Uterus (tissue), 2 donors: ENCODE data around the gene GLS.

Experiments used
- CTCF ChIP-seq, 4 experiments: fragments of 200-600 bp in 2 of 4; fragments of 450-650 bp in 2 of 4; sonication (generic) in 2 of 4; IDR thresholded peaks; one replicate each; pipeline ENCODE4 v1.5.1; 2016 to 2019; ENCODE audit warnings: antibody characterized with exemption in 4 of 4, mild to moderate bottlenecking in 2 of 4, moderate library complexity in 1 of 4
- POLR2A ChIP-seq, 2 donors: fragments of 450-650 bp; IDR thresholded peaks; one replicate each; pipeline ENCODE4 v1.6.1; 2016; ENCODE audit warnings: antibody characterized with exemption in 2 of 2, mild to moderate bottlenecking in 1 of 2, moderate library complexity in 1 of 2

GRCh38 chr2:190840569-190841172 is 40.0 kb upstream of the GLS start:
- no peak for TF ChIP-seq CTCF (IDR thresholded peaks at IDR 0.05)
- no peak for TF ChIP-seq POLR2A (IDR thresholded peaks at IDR 0.05)
